ENCODE measurements around the gene FAAP20.
"Not testable (repeated sequence)": the region's sequence is repeated elsewhere in the genome, so short reads cannot be mapped to it uniquely, and the experiment has no call there.

The FAAP20 gene

DNA sequence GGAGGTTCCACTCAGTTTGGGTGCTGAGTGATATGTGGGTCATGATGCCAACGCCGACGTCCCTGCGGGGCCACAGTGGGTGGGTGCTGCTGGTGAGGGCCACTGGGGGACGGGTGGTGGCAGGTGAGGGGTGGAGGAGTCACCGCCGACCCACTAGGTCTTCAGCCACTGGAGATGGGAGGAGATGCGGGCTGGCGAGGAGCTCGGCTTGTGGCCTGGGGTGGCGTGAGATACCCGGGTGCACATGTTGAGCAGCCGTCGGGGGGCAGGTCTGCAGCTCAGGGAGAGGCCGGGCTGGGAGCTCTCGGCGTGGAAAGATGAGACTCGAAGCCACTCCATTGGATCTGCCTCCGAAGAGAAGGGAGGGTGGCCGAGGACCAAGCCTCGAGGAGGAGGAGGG is 40.5 kb downstream of the FAAP20 start:
- no peak for DNase-seq

DNA sequence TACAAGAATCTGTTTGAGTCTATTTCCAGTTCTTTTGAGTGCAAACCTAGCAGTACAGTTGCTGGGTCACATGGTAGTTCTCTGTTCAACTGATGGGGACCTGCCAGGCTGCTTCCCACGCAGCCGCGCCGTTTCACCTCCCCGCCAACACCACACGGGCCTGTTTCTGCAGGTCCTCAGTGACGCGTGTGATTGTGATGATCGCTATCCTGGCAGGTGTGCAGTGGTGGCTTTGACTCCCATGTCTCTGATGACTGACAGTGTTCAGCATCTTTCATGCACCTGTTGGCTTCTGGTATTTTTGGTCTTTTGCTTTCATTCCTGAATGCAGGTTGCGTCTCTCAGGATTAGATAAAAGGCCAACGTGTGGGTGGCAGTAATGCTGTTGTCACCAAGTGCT is 41.6 kb downstream of the FAAP20 start:
- DNase-seq = no peak

- no peak for DNase-seq
Observed at GRCh38 chr1:2151911-2152310, 42.7 kb downstream of the FAAP20 start.

GRCh38 chr1:2151252-2151651 is 43.3 kb downstream of the FAAP20 start:
- no peak for DNase-seq

- DNase-seq = no peak
Observed at GRCh38 chr1:2150801-2151200, 43.8 kb downstream of the FAAP20 start.

DNA sequence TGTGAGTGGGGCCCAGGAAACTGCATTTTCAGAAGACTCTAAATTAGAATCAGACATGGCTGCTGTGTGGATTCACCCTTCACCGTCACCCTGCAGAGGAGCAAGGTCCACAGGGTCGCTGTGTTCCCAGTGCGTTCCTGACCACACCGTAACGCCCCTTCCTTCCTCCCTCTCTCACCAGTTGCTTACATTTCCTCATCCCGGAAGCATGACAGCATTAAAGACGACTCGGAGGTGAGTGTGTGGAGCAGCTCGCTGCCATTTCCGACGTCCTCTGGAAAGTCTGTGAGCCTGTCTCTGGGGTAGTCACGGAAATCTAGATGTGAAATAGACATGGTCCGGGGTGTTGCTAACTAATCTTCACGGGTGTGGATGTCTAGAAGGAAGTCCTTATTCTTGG is 45.9 kb downstream of the FAAP20 start:
- DNase-seq = peak; percentile 34

DNA sequence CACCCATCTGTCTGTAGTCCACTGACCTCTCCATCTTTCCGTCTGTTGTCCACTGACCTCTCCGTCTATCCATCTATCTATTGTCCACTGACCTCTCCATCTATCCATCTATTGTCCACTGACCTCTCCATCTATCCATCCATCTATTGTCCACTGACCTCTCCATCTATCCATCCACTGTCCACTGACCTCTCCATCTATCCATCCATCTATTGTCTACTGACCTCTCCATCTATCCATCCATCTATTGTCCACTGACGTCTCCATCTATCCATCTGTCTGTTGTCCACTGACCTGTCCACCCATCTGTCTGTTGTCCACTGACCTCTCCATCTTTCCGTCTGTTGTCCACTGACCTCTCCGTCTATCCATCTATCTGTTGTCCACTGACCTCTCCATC is 46.7 kb downstream of the FAAP20 start:
- not testable (repeated sequence) for DNase-seq

DNA sequence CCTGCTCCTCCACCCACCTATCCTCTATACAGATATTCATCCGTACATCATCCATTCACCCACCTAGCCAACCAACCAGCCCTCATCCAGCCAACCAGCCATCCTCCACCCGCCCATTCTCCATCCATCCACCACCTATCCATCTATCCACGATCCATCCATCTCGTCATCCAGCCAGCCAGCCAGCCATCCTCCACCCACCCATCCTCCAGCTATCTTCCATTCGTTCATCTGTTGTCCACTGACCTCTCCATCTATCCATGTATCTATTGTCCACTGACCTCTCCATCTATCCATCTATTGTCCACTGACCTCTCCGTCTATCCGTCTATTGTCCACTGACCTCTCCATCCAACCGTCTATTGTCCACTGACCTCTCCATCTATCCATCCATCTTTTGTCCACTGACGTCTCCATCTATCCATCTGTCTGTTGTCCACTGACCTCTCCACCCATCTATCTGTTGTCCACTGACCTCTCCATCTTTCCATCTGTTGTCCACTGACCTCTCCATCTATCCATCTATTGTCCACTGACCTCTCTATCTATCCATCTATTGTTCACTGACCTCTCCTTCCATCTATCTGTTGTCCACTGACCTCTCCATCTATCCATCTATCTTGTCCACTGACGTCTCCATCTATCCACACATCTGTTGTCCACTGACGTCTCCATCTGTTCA is 47.6 kb downstream of the FAAP20 start:
- no peak for DNase-seq

DNA sequence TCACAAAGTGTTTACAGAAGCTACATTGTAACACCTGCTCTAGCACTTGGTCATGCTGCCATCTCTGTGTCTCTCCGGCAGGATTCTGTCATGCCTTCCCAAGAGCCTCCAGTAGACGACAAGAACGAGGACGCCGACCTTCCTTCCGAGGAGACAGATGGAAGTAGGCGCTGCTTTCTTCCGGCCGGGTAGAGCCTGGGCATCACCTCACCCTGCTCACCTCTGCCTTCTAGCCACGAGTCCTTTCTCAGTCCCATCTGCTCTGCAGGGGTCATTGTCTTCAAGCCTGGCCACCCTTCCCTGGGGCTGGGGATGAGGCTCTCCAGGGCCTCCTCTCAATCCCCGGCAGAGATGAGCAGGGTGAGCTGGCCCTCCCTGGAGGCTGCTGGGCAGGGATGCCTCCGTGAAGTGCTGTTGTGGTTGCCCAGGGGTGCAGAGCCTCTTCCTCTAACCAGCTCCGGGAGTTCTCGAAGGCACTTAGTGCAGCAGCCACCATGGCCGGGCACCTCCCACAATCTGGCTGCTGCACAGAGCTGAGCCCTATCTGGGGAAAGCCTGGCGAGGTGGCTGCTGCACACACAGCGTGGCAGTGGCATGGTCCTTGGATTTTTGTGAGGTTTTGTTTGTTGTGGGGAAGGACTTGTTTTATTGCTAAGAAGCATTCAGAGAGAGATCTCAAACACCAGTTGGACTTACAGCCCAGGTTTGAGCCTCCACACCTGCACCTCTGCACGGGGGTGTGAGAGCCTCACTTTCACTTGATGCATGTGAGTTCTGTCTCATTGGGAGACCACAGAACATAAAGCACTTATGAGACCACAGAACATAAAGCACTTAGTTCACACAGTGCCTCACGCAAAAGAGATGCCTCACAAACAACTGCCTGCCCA is 48.4 kb downstream of the FAAP20 start:
- no peak for DNase-seq

DNA sequence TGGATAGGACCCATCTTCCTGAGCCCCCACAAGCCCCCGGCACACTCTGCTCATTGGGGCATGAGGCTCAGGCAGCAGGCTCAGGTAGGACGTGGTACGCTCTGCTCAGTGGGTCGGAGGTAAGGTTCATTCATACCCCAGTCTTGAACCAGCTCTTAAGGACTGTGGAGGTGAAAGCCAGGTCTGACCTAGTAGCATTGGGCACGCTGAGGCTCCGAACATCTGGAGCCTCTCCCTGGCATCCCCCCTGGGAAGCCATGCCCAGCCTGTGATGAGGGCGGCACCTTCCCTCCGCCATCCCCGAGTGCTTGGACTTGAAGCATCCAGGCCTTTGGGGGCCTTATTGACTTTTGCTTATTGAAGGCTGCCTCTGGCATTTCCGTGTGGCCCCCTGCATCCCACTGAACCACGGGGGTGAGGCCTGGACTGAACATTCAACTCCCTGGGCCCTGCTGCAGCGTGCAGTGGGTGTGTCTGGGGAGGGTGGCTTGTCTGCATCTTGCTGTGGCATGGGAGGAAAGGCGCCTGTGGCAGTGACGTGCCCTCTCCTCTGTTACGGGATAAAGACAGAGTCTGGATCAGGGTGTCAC is 50.0 kb downstream of the FAAP20 start:
- DNase-seq = no peak

DNA sequence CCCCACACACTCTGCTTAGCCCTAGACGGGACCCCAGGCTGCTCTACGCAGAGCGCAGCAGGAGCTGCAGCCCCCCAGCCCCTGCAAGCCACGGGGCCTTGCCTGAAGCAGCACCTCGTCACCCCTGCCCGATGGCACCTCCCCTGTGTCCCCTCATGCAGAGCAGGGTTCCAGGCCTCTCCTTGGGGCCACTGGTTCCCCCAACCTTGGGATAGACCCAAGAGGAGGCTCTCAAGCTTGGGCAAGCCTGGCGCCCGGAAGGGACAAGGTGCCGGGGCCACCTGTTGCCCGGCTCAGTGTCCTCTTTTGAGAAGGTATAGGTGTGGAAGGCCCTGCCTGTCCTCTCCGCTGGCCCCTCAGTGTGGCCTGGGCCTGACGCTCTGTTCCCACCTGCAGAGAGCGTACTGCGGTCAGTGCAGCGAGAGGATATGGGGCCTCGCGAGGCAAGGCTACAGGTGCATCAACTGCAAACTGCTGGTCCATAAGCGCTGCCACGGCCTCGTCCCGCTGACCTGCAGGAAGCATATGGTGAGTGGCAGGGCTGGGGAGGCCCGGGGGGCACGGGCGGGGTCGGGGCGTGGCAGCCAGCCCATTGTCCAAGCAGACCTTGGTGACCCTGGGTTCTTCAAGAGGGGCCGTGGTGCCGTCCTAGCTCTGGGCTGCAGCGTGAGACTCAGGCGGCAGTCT is 50.6 kb downstream of the FAAP20 start:
- DNase-seq = no peak

GRCh38 chr1:2141025-2141424 is 53.5 kb downstream of the FAAP20 start:
- no peak for DNase-seq
